Uterus (tissue), 4 donors: ENCODE results near the gene LRSAM1. TPM values are rescaled to one million over a fixed set of nuclear protein-coding genes. Genes with fewer than 3 reads are reported as not detected.

ENCODE experiments used
- DNase-seq, 2 donors: peaks; one replicate each; pipeline ENCODE4 v3.0.0-alpha.2; 2019 to 2020
- H3K27ac ChIP-seq, 2 donors: fragments of 200-600 bp; sonication (generic); 1 replicate in 1 of 2; 2 replicates in 1 of 2; pipeline ENCODE4 v1.5.1; 2016 to 2018
- H3K27me3 ChIP-seq, 2 donors: fragments of 200-600 bp; sonication (generic); one replicate each; pipeline ENCODE4 v1.5.1; 2018 to 2019; ENCODE audit warnings: control low read depth in 1 of 2
- H3K36me3 ChIP-seq, 2 donors: fragments of 200-600 bp; sonication (generic); one replicate each; pipeline ENCODE4 v1.5.1; 2019; ENCODE audit warnings: control low read depth in 1 of 2
- H3K4me1 ChIP-seq, 2 donors: fragments of 200-600 bp; sonication (generic); one replicate each; pipeline ENCODE4 v1.5.1; 2018 to 2019; ENCODE audit warnings: control low read depth in 1 of 2
- H3K4me3 ChIP-seq, 2 donors: fragments of 200-600 bp; sonication (generic); 1 replicate in 1 of 2; 2 replicates in 1 of 2; pipeline ENCODE4 v1.5.1; 2018 to 2019; ENCODE audit warnings: mild to moderate bottlenecking in 1 of 2
- H3K9me3 ChIP-seq, 2 donors: fragments of 200-600 bp; sonication (generic); one replicate each; pipeline ENCODE4 v1.5.1; 2019; ENCODE audit warnings: control low read depth in 1 of 2
- POLR2A ChIP-seq, 2 donors: fragments of 450-650 bp; IDR thresholded peaks; one replicate each; pipeline ENCODE4 v1.6.1; 2016; ENCODE audit warnings: antibody characterized with exemption in 2 of 2, mild to moderate bottlenecking in 1 of 2, moderate library complexity in 1 of 2
- intact Hi-C: fragments of 100-400 bp; cut with DNase I; formaldehyde crosslinking; loops from one replicate; pipeline ENCODE4 v1.15.1; 2023; ENCODE audit warnings: low total_unique reads
- total RNA-seq, 4 donors: library from RNA; depleted of rRNA in 3 of 4; stranded (reverse); fragments of >200 nt in 3 of 4; gene quantifications; one replicate each; pipeline versions ENCODE4 v1.1.0 to v1.2.4, GENCODE V29; 2014 to 2023
- TF ChIP-seq, protein P1 (sequence below), 4 experiments: fragments of 200-600 bp in 2 of 4; fragments of 450-650 bp in 2 of 4; sonication (generic) in 2 of 4; IDR thresholded peaks; one replicate each; pipeline ENCODE4 v1.5.1; 2016 to 2019; ENCODE audit warnings: antibody characterized with exemption in 4 of 4, mild to moderate bottlenecking in 2 of 4, moderate library complexity in 1 of 4
- donor health status: DM: yes; HTN: yes; CAD: no.

The LRSAM1 gene
- total RNA-seq, 4 donors from 2014 or later = 6.5 to 25.9 (median 11.3) TPM

DNA sequence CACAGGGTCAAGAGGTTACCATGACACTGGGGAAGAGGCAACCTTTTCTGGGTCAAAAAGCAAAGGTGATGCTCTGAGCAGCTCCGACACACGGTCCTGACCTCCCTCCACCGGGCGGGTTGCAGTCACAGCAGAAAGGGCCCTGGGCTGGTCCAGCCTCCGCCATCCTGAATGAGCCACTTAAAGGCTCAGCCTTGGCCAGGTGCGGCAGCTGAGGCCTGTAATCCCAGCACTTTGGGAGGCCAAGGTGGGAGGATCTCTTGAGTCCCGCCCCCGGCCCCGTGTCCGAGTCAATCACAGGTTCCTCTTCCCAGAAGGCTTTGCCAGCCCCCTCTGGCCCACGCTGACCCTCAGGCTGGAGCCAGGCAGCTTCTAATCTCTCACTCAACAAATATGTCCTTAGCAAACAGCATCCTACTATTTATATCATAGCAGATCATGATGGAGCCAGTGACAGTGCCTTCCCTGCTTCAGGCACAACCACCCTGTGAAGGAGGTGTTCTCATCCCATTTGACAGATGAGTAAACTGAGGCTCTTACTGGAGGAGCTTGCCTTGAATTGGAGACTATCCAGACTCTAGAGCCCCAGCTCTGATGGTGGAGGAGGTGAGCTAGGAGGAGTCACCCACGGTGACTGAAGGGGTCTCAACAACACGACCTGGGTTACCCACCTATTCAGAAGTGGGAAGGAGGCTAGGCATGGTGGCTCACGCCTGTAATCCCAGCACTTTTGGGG lies 79.1 kb downstream of the LRSAM1 start:
- no peaks in the 10 kb centered on the region for H3K9me3 ChIP-seq
- no peak for DNase-seq
- H3K36me3 ChIP-seq = no peaks in the 10 kb centered on the region
- peaks cover 0 to 10% of the 10 kb centered on the region in 2 donors for H3K4me1 ChIP-seq
- no peaks in the 10 kb centered on the region for H3K27me3 ChIP-seq
- intact Hi-C loops = no loop called here
- no peak for TF ChIP-seq POLR2A (IDR thresholded peaks at IDR 0.05)
- TF ChIP-seq, protein P1, sequence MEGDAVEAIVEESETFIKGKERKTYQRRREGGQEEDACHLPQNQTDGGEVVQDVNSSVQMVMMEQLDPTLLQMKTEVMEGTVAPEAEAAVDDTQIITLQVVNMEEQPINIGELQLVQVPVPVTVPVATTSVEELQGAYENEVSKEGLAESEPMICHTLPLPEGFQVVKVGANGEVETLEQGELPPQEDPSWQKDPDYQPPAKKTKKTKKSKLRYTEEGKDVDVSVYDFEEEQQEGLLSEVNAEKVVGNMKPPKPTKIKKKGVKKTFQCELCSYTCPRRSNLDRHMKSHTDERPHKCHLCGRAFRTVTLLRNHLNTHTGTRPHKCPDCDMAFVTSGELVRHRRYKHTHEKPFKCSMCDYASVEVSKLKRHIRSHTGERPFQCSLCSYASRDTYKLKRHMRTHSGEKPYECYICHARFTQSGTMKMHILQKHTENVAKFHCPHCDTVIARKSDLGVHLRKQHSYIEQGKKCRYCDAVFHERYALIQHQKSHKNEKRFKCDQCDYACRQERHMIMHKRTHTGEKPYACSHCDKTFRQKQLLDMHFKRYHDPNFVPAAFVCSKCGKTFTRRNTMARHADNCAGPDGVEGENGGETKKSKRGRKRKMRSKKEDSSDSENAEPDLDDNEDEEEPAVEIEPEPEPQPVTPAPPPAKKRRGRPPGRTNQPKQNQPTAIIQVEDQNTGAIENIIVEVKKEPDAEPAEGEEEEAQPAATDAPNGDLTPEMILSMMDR (IDR thresholded peaks at IDR 0.05) = no peak
- peak overlapping the region; percentile 28 to 72 for H3K27ac ChIP-seq
- H3K4me3 ChIP-seq = no peak overlapping the region

DNA sequence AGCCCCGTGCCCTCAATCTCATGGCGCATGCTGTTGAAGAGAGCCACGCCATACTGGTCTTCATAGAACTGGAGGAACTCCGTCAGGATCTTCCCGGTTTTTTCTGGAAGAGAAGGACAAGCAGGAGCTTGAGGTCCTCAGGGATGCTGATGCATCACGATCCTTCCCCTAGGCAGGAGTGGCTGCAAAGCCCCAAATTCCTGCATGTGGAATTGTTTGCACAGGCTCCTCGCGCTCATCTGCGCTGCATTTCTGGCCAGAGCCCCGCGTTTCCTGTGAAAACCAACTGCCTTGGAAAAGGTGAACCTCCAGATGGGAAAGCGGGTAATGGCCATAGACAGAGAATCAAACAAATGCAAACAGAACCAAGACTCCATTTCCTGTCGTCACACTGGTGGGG lies 80.4 kb downstream of the LRSAM1 start:
- no peaks in the 10 kb centered on the region for H3K9me3 ChIP-seq
- no peaks in the 10 kb centered on the region for H3K27me3 ChIP-seq
- TF ChIP-seq POLR2A (IDR thresholded peaks at IDR 0.05) = no peak
- TF ChIP-seq, protein P1 (IDR thresholded peaks at IDR 0.05) = no peak
- H3K4me3 ChIP-seq = no peak overlapping the region
- no peaks in the 10 kb centered on the region for H3K36me3 ChIP-seq
- H3K27ac ChIP-seq = no peak overlapping the region
- peaks cover 0 to 19% of the 10 kb centered on the region in 2 donors for H3K4me1 ChIP-seq
- DNase-seq = no peak
- intact Hi-C loops = no loop called here

DNA sequence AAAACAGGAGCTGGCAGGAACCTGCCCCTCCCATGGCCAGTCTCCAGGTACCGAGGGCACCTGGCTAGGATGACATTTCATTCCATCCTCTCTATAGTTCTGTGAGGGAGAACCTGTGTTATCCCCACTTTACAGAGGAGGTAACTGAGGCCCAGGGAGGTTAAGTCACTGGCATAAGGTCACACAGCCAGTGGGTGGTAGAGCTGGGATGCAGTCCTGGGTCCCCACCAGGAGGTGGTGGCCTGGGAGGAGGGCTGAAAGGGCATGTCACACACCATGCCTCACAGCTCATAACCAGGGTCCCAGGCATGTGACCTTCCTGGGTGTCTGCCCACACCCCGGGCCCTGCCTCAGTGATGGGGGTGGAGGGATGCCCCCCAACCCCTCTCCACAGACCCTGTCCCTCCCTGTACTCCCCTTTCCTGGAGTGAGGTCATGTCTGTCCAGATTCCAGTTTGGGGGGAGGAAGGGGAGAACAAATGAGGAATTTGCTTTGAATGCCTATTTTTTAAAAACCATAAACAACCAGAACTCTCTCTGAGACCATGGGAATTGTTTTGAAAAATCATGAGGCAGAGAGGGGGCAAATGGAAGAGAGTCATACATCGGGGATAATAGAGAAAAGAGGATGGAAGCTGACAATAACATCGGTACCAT lies 83.1 kb downstream of the LRSAM1 start:
- Histone ChIP-seq H3K9me3 (no peaks in the 10 kb centered on the region), H3K4me1 (peaks cover 3 to 27% of the 10 kb centered on the region in 2 donors), H3K4me3 (no peak overlapping the region), H3K27ac (peak overlapping the region; percentile 71 to 84), H3K27me3 (no peaks in the 10 kb centered on the region), H3K36me3 (no peaks in the 10 kb centered on the region)
- DNase-seq = no peak
- intact Hi-C loops = no loop called here
- TF ChIP-seq, protein P1 (IDR thresholded peaks at IDR 0.05) = no peak
- no peak for TF ChIP-seq POLR2A (IDR thresholded peaks at IDR 0.05)

DNA sequence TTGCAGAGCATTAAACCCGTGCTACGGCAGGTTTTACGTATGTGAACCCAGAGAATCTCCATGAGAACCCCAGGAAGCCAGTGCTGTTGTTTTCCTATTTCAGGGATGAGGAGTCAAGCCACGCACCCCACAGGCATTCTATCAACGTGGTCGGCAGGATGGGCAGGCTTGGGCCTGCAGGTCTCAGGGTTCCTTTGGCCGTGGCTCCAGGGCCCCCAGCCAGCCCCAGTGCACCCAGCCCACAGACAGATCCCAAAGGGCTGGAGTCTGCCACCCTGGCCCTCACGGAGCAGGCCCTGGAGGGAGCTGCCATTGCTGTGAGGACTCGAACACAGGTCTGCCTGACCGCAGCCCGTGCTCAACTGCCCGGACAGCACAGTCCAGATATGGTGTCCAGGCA lies 83.6 kb downstream of the LRSAM1 start:
- Histone ChIP-seq H3K4me3 (no peak overlapping the region), H3K27ac (peak overlapping the region; percentile 71 to 84), H3K27me3 (no peaks in the 10 kb centered on the region), H3K4me1 (peaks cover 3 to 33% of the 10 kb centered on the region in 2 donors), H3K9me3 (no peaks in the 10 kb centered on the region), H3K36me3 (no peaks in the 10 kb centered on the region)
- no peak for DNase-seq
- TF ChIP-seq, protein P1 (IDR thresholded peaks at IDR 0.05) = no peak
- TF ChIP-seq POLR2A (IDR thresholded peaks at IDR 0.05) = no peak
- intact Hi-C loops = no loop called here

DNA sequence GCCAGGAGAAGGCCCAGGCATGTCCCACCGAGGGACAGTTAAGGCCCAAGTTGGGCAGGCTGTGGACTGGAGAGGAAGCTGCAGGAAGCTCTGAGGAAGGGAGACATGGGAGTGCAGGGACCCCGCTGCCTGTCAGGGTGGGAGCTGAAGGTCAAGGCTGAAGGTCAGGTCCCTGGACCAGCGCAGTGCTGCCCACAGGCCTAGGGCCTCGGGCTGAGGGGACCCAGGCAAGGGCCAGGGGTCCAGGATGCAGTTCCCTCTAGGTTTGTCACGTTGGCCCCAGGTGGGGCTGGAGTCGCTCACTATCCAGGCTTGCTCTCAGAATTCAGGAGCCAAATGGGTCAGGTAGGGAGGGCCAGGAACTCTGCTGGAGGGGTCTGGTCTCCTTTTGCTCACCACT lies 84.1 kb downstream of the LRSAM1 start:
- no peaks in the 10 kb centered on the region for H3K36me3 ChIP-seq
- H3K4me3 ChIP-seq = no peak overlapping the region
- no peaks in the 10 kb centered on the region for H3K9me3 ChIP-seq
- H3K27me3 ChIP-seq = no peaks in the 10 kb centered on the region
- peak overlapping the region; percentile 71 to 84 for H3K27ac ChIP-seq
- H3K4me1 ChIP-seq = peaks cover 3 to 37% of the 10 kb centered on the region in 2 donors
- intact Hi-C loops = no loop called here
- TF ChIP-seq, protein P1 (IDR thresholded peaks at IDR 0.05) = no peak
- TF ChIP-seq POLR2A (IDR thresholded peaks at IDR 0.05) = no peak
- DNase-seq = no peak
